H1 (cell line): ENCODE results near the gene NUP188. TPM values are rescaled to one million over a fixed set of nuclear protein-coding genes. Genes with fewer than 3 reads are reported as not detected.

Experiments used
- CTCF ChIA-PET: fragments of 300-600 bp; sonication (Branson Sonifier 250); formaldehyde crosslinking; loops from one replicate; lab custom pipeline; 2021; ENCODE audit not compliant: partially characterized antibody; lab: Charles Lee
- POLR2A ChIA-PET: fragments of 300-600 bp; sonication (Branson Sonifier 250); formaldehyde crosslinking; loops from one replicate; lab custom pipeline; 2021; ENCODE audit warnings: inconsistent platforms; ENCODE audit not compliant: partially characterized antibody; lab: Charles Lee
- DNase-seq, 2 experiments: peaks; one replicate each; pipeline versions ENCODE4 v3.0.0 to v3.0.0-alpha.2; 2010 to 2022; ENCODE audit warnings: low spot score in 2 of 2, low read depth in 1 of 2, mixed read lengths in 1 of 2
- FAIRE-seq: peaks from 2 replicates; lab custom pipeline; 2011; peaks lifted over from hg19 to GRCh38; lab: Jason Lieb, UNC
- H2AFZ ChIP-seq: 2 replicates; pipeline ENCODE4 v1.8.1; 2012; ENCODE audit warnings: low read length, inconsistent platforms
- H2AK5ac ChIP-seq: 2 replicates; pipeline ENCODE4 v1.6.1; 2013; ENCODE audit warnings: low read depth, low read length
- H2BK120ac ChIP-seq: replicated peaks from 2 replicates; pipeline ENCODE3; 2013; ENCODE audit warnings: low read depth, low read length, inconsistent platforms
- H2BK12ac ChIP-seq: 2 replicates; pipeline ENCODE4 v1.6.1; 2013; ENCODE audit warnings: low read depth, low read length
- H2BK15ac ChIP-seq: 2 replicates; pipeline ENCODE4 v1.6.1; 2013; ENCODE audit warnings: low read length
- H2BK20ac ChIP-seq: 2 replicates; pipeline ENCODE4 v1.6.1; 2013; ENCODE audit warnings: low read length
- H2BK5ac ChIP-seq: 2 replicates; pipeline ENCODE4 v1.6.1; 2013; ENCODE audit warnings: low read depth, low read length
- H3K14ac ChIP-seq: 2 replicates; pipeline ENCODE4 v1.6.1; 2013; ENCODE audit warnings: inconsistent platforms; ENCODE audit not compliant: insufficient read length
- H3K18ac ChIP-seq: 2 replicates; pipeline ENCODE4 v1.6.1; 2013; ENCODE audit warnings: low read length; ENCODE audit errors: extremely low read depth
- H3K23ac ChIP-seq: 2 replicates; pipeline ENCODE4 v1.6.1; 2013; ENCODE audit warnings: inconsistent platforms; ENCODE audit not compliant: insufficient read length
- H3K23me2 ChIP-seq: 2 replicates; pipeline ENCODE4 v1.6.1; 2013; ENCODE audit warnings: low read depth, low read length
- H3K27ac ChIP-seq: 2 replicates; pipeline ENCODE4 v1.6.1; 2011; ENCODE audit warnings: low read depth, low read length, inconsistent platforms
- H3K27me3 ChIP-seq, 4 experiments: replicated peaks in 1 of 4; 1 replicate in 1 of 4; 2 replicates in 3 of 4; pipeline versions ENCODE4 v1.6.1 to v1.8.1; 2011 to 2013; ENCODE audit warnings: low read length in 3 of 4, mild to moderate bottlenecking in 3 of 4, inconsistent platforms in 2 of 4, mixed read lengths in 2 of 4, moderate library complexity in 1 of 4; ENCODE audit not compliant: control insufficient read depth in 3 of 4, insufficient read depth in 3 of 4; ENCODE audit errors: extremely low read depth in 1 of 4
- H3K36me3 ChIP-seq, 4 experiments: 2 replicates each; pipeline versions ENCODE4 v1.6.1 to v1.8.1; 2011 to 2013; ENCODE audit warnings: mild to moderate bottlenecking in 4 of 4, low read length in 3 of 4, moderate library complexity in 2 of 4, control low read depth in 1 of 4, inconsistent platforms in 1 of 4; ENCODE audit not compliant: insufficient read depth in 4 of 4, control insufficient read depth in 2 of 4
- H3K4ac ChIP-seq: replicated peaks from 2 replicates; pipeline ENCODE3; 2013; ENCODE audit warnings: low read length, low read depth, mixed read lengths, inconsistent platforms; ENCODE audit not compliant: insufficient read length
- H3K4me1 ChIP-seq, 4 experiments: replicated peaks in 1 of 4; 1 replicate in 1 of 4; 2 replicates in 3 of 4; pipeline versions ENCODE4 v1.6.1 to v1.8.1; 2011 to 2013; ENCODE audit warnings: low read length in 3 of 4, inconsistent platforms in 2 of 4, mixed read lengths in 1 of 4; ENCODE audit not compliant: insufficient read depth in 4 of 4, control insufficient read depth in 3 of 4
- H3K4me2 ChIP-seq, 2 experiments: 2 replicates each; pipeline versions ENCODE4 v1.6.1 to v1.8.1; 2011 to 2013; ENCODE audit warnings: low read depth in 2 of 2, low read length in 2 of 2, control low read depth in 1 of 2, inconsistent platforms in 1 of 2, mild to moderate bottlenecking in 1 of 2; ENCODE audit not compliant: insufficient read depth in 1 of 2
- H3K4me3 ChIP-seq, 4 experiments: fragments of 200-600, 300-600 bp in 1 of 4; sonication (generic), shearing (Covaris generic), sonication (Bioruptor Twin) in 1 of 4; 2 replicates each; pipeline versions ENCODE4 v1.5.1 to v1.8.1; 2011 to 2016; ENCODE audit warnings: low read length in 4 of 4, low read depth in 3 of 4, control low read depth in 2 of 4, inconsistent platforms in 2 of 4, mild to moderate bottlenecking in 2 of 4, mixed read lengths in 1 of 4, moderate library complexity in 1 of 4; ENCODE audit not compliant: insufficient read depth in 2 of 4; ENCODE audit errors: extremely low read depth in 1 of 4
- H3K56ac ChIP-seq: replicated peaks from 2 replicates; pipeline ENCODE3; 2013; ENCODE audit warnings: low read depth, mild to moderate bottlenecking, mixed read lengths, low read length, inconsistent platforms; ENCODE audit not compliant: insufficient read length
- H3K79me1 ChIP-seq: 2 replicates; pipeline ENCODE4 v1.6.1; 2013; ENCODE audit warnings: low read depth, low read length, control low read depth
- H3K79me2 ChIP-seq, 2 experiments: 2 replicates each; pipeline versions ENCODE4 v1.6.1 to v1.8.1; 2012 to 2013; ENCODE audit warnings: low read length in 2 of 2, mild to moderate bottlenecking in 2 of 2, inconsistent platforms in 1 of 2; ENCODE audit not compliant: insufficient read depth in 2 of 2, control insufficient read depth in 1 of 2
- H3K9ac ChIP-seq, 4 experiments: replicated peaks in 1 of 4; 1 replicate in 1 of 4; 2 replicates in 3 of 4; pipeline versions ENCODE4 v1.6.1 to v1.8.1; 2011 to 2013; ENCODE audit warnings: low read depth in 3 of 4, low read length in 3 of 4, control low read depth in 2 of 4, mild to moderate bottlenecking in 2 of 4, moderate library complexity in 2 of 4, inconsistent platforms in 1 of 4; ENCODE audit errors: extremely low read depth in 1 of 4
- H3K9me3 ChIP-seq, 2 experiments: 2 replicates each; pipeline versions ENCODE4 v1.6.1 to v1.8.1; 2012 to 2013; ENCODE audit warnings: mild to moderate bottlenecking in 2 of 2, moderate library complexity in 2 of 2, control low read depth in 1 of 2, inconsistent platforms in 1 of 2, low read depth in 1 of 2, low read length in 1 of 2, mixed read lengths in 1 of 2; ENCODE audit not compliant: insufficient read depth in 2 of 2
- H4K20me1 ChIP-seq, 2 experiments: replicated peaks in 1 of 2; 2 replicates each; pipeline versions ENCODE3 to v1.8.1; 2011 to 2013; ENCODE audit warnings: inconsistent platforms in 2 of 2, low read length in 2 of 2, mild to moderate bottlenecking in 1 of 2; ENCODE audit not compliant: insufficient read depth in 2 of 2, control insufficient read depth in 1 of 2
- H4K5ac ChIP-seq: 2 replicates; pipeline ENCODE4 v1.6.1; 2013; ENCODE audit warnings: low read length, low read depth, mixed read lengths, inconsistent platforms; ENCODE audit not compliant: insufficient read length
- H4K8ac ChIP-seq: 2 replicates; pipeline ENCODE4 v1.8.0; 2013; ENCODE audit warnings: mild to moderate bottlenecking, moderate library complexity, low read length, inconsistent platforms; ENCODE audit not compliant: insufficient read depth; ENCODE audit errors: extremely low read depth
- H4K91ac ChIP-seq: replicated peaks from 2 replicates; pipeline ENCODE3; 2013; ENCODE audit warnings: low read length, mixed read lengths, inconsistent platforms; ENCODE audit not compliant: insufficient read length
- CTCF ChIP-seq, 3 experiments: IDR thresholded peaks; 1 replicate in 2 of 3; 2 replicates in 1 of 3; pipeline versions ENCODE4 v1.5.1 to v1.6.1; 2011; ENCODE audit warnings: low read length in 3 of 3, mild to moderate bottlenecking in 3 of 3, inconsistent platforms in 2 of 3, low read depth in 1 of 3, moderate library complexity in 1 of 3; ENCODE audit not compliant: insufficient read depth in 1 of 3; ENCODE audit errors: control extremely low read depth in 1 of 3
- EP300 ChIP-seq, 2 experiments: IDR thresholded peaks; 1 replicate in 1 of 2; 2 replicates in 1 of 2; pipeline ENCODE4 v1.6.1; 2011 to 2012; ENCODE audit warnings: low read depth in 2 of 2, low read length in 2 of 2, mild to moderate bottlenecking in 2 of 2, borderline replicate concordance in 1 of 2, inconsistent platforms in 1 of 2, moderate library complexity in 1 of 2
- MAFK ChIP-seq: IDR thresholded peaks from 2 replicates; pipeline ENCODE4 v1.6.1; 2012; ENCODE audit warnings: low read depth, mild to moderate bottlenecking, improper control_type of control experiment, low read length
- MAX ChIP-seq: IDR thresholded peaks from 2 replicates; pipeline ENCODE4 v1.6.1; 2012; ENCODE audit warnings: inconsistent platforms
- RAD21 ChIP-seq, 2 experiments: IDR thresholded peaks in 1 of 2; conservative IDR thresholded peaks in 1 of 2; 2 replicates each; pipeline ENCODE4 v1.6.1; 2011; ENCODE audit warnings: low read depth in 2 of 2, low read length in 2 of 2, improper control_type of control experiment in 1 of 2, inconsistent platforms in 1 of 2, mild to moderate bottlenecking in 1 of 2, moderate library complexity in 1 of 2
- RFX5 ChIP-seq: IDR thresholded peaks from 2 replicates; pipeline ENCODE4 v1.6.1; 2011; ENCODE audit warnings: low read depth, low read length, improper control_type of control experiment, borderline replicate concordance
- RNF2 ChIP-seq: fragments of 200-900, 300-1000 bp; sonication (generic); IDR thresholded peaks from 2 replicates; pipeline ENCODE4 v1.7.1; 2016; ENCODE audit warnings: borderline replicate concordance, low read depth, mild to moderate bottlenecking, antibody characterized with exemption, low read length; ENCODE audit not compliant: poor library complexity, severe bottlenecking; ENCODE audit errors: missing control alignments
- SIX5 ChIP-seq: IDR thresholded peaks from 2 replicates; pipeline ENCODE4 v1.6.1; 2011; ENCODE audit warnings: mild to moderate bottlenecking, low read depth, low read length
- SP1 ChIP-seq: IDR thresholded peaks from 2 replicates; pipeline ENCODE4 v1.6.1; 2011; ENCODE audit warnings: low read depth, low read length
- TCF12 ChIP-seq: IDR thresholded peaks from 2 replicates; pipeline ENCODE4 v1.6.1; 2011; ENCODE audit warnings: low read depth, mild to moderate bottlenecking, low read length
- WGBS, 2 experiments: shearing (Covaris generic) in 1 of 2; methylation state at CpG; one replicate each; pipeline versions ENCODE4 v1.1.6 to v1.1.7; 2013 to 2015; ENCODE audit warnings: low lambda C conversion rate in 2 of 2, mixed read lengths in 2 of 2, inconsistent platforms in 1 of 2, low coverage in 1 of 2, missing lambda C conversion rate in 1 of 2; ENCODE audit not compliant: insufficient replicate concordance in 2 of 2, insufficient coverage in 1 of 2, insufficient read length in 1 of 2; ENCODE audit errors: extremely low coverage in 1 of 2, missing lambda C conversion rate in 1 of 2; 5-methylcytosine and 5-hydroxymethylcytosine counted together
- polyA plus RNA-seq, 7 experiments: library from polyadenylated mRNA; depleted of rRNA in 3 of 7; stranded (reverse) in 5 of 7; unstranded in 2 of 7; fragments of >200 nt in 5 of 7; fragments of 200-250 nt in 2 of 7; gene quantifications; 1 replicate in 5 of 7; 2 replicates in 1 of 7; 4 replicates in 1 of 7; pipeline versions ENCODE4 v1.2.1 to v1.2.3, GENCODE V29; 2011 to 2013; ENCODE audit warnings: missing spikeins in 2 of 7, mixed read lengths in 2 of 7
- total RNA-seq: library from RNA; stranded (reverse); fragmentation: NEBNext Ultra II Directional; extraction: Animal tissue kit (Norgen Biotek cat#: 25700); gene quantifications from 2 replicates; pipeline ENCODE4 v1.2.1, GENCODE V29; 2021

The NUP188 gene
- total and polyA plus RNA-seq, 2 of the 8 experiments (the other 6 are each of a cell fraction or from before 2014, with no cell fraction given), result 90.1 to 111 TPM

- POLR2A ChIA-PET, result no interaction called here
- Histone ChIP-seq H3K4me3 (no peak overlapping the region), H4K91ac (no peak overlapping the region), H3K56ac (no peak overlapping the region), H2BK120ac (no peak overlapping the region), H3K14ac (no peak overlapping the region), H3K4ac (no peak overlapping the region), H3K23ac (no peak overlapping the region), H3K27me3 (no peaks in the 10 kb centered on the region), H4K5ac (no peak overlapping the region), H3K18ac (no peak overlapping the region), H3K79me2 (peaks cover 0 to 19% of the 10 kb centered on the region in 2 experiments; a peak in 2 of 4 replicates), H3K4me1 (peaks cover 0 to 9% (median 4%) of the 10 kb centered on the region in 4 experiments; a peak in 4 of 7 replicates), H3K27ac (no peak overlapping the region), H4K8ac (no peak overlapping the region), H2BK12ac (no peak overlapping the region), H3K23me2 (peaks cover 3% of the 10 kb centered on the region), H2AFZ (no peak overlapping the region), H2BK20ac (no peak overlapping the region), H3K9me3 (no peaks in the 10 kb centered on the region), H3K4me2 (no peak overlapping the region), H2BK15ac (no peak overlapping the region), H2AK5ac (no peak overlapping the region), H2BK5ac (no peak overlapping the region), H3K36me3 (peaks cover 0 to 16% (median 7%) of the 10 kb centered on the region in 4 experiments; a peak in 5 of 8 replicates), H3K79me1 (peaks cover 7% of the 10 kb centered on the region), H4K20me1 (peaks cover 0 to 5% of the 10 kb centered on the region in 2 experiments), H3K9ac (no peak overlapping the region)
- CTCF ChIA-PET, result interaction anchor here (0.8 to 1.2 kb wide), 3 partner anchors 12 to 18 kb away, joined by 4 to 5 read pairs (median 4); partner anchors contain the start of gene SH3GLB2
- FAIRE-seq, result no peak
- no peak for DNase-seq
- 94% methylated on average over 14 of the region's 16 CpGs; no CpG with 5 or more reads in 1 of the 2 experiments for WGBS, 2 experiments
- TF ChIP-seq RFX5 (no peak), MAX (no peak), SIX5 (no peak), MAFK (no peak), RAD21 (IDR thresholded peaks at IDR 0.05 in 1 of 2, conservative IDR thresholded peaks at IDR 0.05 in 1 of 2; ENCODE audit: low read depth in 2 of 2, low read length in 2 of 2) (no peak), EP300 (IDR thresholded peaks at IDR 0.05; ENCODE audit: borderline replicate concordance in 1 of 2, low read depth in 2 of 2, low read length in 2 of 2) (no peak), TCF12 (no peak), CTCF (IDR thresholded peaks at IDR 0.05; ENCODE audit: control extremely low read depth in 1 of 3, insufficient read depth in 1 of 3, low read depth in 1 of 3, low read length in 3 of 3) (no peak), RNF2 (no peak), SP1 (no peak)
These were observed 94.5 kb downstream of the NUP188 start for GRCh38 chr9:129042016-129042415.
